ENCODE results near the gene UNC119B.

UNC119B gene

GRCh38 chr12:120719072-120719471, 8.8 kb downstream of the UNC119B start:
- no peak for DNase-seq (ENCODE audit: low read depth)
- no peak for TF ChIP-seq CTCF (conservative IDR thresholded peaks at IDR 0.05; ENCODE audit: low read depth, low read length)
- no peak overlapping the region for H3K4me3 ChIP-seq (ENCODE audit: low read depth, low read length)

- TF ChIP-seq CTCF (conservative IDR thresholded peaks at IDR 0.05; ENCODE audit: low read depth, low read length) = no peak
- no peak overlapping the region for H3K4me3 ChIP-seq (ENCODE audit: low read depth, low read length)
- DNase-seq (ENCODE audit: low read depth) = no peak
Observed at GRCh38 chr12:120719496-120720233, 9.4 kb downstream of the UNC119B start.

GRCh38 chr12:120720234-120720986, 10.2 kb downstream of the UNC119B start:
- no peak overlapping the region for H3K4me3 ChIP-seq (ENCODE audit: low read depth, low read length)
- DNase-seq (ENCODE audit: low read depth) = peak; percentile 85
- no peak for TF ChIP-seq CTCF (conservative IDR thresholded peaks at IDR 0.05; ENCODE audit: low read depth, low read length)

- H3K4me3 ChIP-seq (ENCODE audit: low read depth, low read length) = no peak overlapping the region
- TF ChIP-seq CTCF (conservative IDR thresholded peaks at IDR 0.05; ENCODE audit: low read depth, low read length) = no peak
- DNase-seq (ENCODE audit: low read depth) = no peak
Observed at GRCh38 chr12:120720987-120721801, 10.9 kb downstream of the UNC119B start.

- no peak overlapping the region for H3K4me3 ChIP-seq (ENCODE audit: low read depth, low read length)
- TF ChIP-seq CTCF (conservative IDR thresholded peaks at IDR 0.05; ENCODE audit: low read depth, low read length) = no peak
- no peak for DNase-seq (ENCODE audit: low read depth)
Observed at GRCh38 chr12:120721866-120722265, 11.6 kb downstream of the UNC119B start.

- H3K4me3 ChIP-seq (ENCODE audit: low read depth, low read length) = no peak overlapping the region
- no peak for DNase-seq (ENCODE audit: low read depth)
- no peak for TF ChIP-seq CTCF (conservative IDR thresholded peaks at IDR 0.05; ENCODE audit: low read depth, low read length)
Observed at GRCh38 chr12:120722784-120723183, 12.5 kb downstream of the UNC119B start.

Data from choroid plexus epithelial cell (primary cell).